Activated CD4-positive, CD25-positive, alpha-beta regulatory T cell treated with anti-CD3 and anti-CD28 coated beads, Interleukin-2, amount 50 U/mL, for 24 hours (primary cell): Measurements from ENCODE around the gene GIT1.
"Not testable (repeated sequence)": the region's sequence is repeated elsewhere in the genome, so short reads cannot be mapped to it uniquely, and the experiment has no call there.

ENCODE experiments used
- ATAC-seq, 2 donors: fragments of 150-1000 bp; cut with Tn5 transposase; one replicate each; pipeline ENCODE4 v1.10.0; 2021; ENCODE audit warnings: mild to moderate bottlenecking in 1 of 2, moderate library complexity in 1 of 2

Gene GIT1

DNA sequence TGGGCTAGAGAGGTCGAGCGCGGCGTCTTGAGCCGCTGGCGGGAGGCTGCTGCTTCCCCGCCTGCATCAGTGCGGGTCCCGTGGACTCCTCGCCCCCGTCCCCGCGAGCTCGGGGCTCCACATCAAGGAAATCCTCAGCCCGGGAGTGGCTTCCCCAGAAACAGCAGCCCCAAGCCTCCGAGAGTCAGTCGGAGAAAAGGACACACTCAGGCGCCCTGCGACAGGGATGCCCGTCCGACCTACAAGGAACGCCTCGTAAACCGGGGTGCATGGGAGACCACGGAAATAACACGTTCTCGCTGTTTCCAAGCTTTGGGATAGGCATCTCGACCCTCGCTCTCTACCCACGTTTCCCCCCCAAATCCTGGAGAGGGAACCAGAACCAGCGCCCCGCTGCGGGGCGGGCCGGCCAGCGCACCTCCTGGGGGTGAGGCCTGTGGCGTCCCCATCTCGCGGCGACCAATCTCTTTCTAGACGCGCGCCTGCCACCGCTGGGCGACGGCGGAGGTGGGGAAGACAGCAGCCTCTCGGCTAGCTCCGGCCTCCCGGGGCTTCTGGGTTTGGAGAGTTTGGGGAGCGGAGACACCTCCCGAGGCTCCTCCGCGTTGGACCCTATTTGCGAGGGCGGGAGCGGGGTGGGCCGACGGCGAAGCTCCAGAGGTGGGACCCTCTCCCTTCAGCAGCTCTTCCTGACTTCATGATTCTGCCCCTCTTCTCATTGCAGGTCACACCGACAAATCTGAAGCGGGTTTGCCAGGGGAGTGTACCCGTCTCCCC is 21.7 kb downstream of the GIT1 start:
- ATAC-seq, result peak; percentile 61 to 66

DNA sequence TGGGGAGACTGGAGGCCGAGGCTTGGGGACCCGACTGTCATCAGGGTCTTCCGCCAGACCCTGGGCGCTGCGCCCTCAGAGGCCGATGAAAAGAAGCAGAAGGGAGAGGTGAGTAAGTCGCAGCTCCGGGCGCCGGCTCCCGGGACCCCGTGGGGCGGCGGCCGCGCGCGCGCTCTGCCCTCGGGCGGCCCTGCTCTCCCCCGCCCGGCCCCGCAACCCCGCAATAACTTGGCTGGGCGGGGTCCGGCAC is 22.2 kb downstream of the GIT1 start:
- ATAC-seq, result peak; percentile 1 to 2

- peak; percentile 22 to 25 for ATAC-seq
Measured at GRCh38 chr17:29566473-29567303, 22.8 kb downstream of the GIT1 start, which contains the start of gene ABHD15. Gene ABHD15 (minus strand): TSS chr17:29567037. CDS start chr17:29566966, 71 bp downstream.

DNA sequence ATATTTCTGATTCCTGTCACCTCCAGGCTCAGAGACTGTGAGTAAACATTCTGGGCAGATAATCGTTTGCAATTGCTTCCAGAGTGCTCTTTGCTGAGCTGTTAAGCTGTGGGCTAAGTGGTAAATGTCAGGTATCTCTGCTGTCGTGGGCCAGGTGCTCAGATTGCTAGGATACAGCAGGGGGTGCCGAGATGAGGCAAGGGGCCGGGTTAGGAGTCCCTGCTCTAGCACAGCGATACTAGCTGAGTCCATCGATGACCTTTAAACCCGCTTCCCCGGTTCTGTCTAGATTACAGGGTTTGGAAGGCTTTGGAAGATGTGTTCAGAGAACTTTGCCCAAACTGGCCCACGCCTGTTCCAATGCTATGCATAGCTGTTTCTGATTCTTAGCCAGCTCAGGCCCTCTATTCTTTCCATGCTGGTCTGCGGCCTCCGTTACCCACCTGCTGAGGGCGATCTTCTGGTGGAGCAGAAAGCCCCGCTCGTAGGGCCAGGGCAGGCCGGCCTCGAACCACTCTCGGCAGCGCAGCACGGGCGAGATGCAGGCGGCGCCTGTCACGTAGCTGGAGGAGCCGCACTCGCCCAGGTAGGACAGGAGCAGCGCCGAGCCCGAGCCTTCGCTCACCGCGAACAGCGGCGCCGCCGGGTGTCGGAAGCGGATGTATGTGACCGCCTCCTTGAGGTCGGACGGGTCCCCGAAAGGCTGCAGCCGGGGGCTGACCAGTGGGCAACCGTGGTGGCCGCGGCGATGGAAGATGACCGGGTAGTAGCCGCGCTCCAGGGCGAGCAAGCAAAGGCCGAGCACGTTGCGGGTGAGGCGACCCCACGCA is 23.6 kb downstream of the GIT1 start:
- peak; percentile 11 to 17 for ATAC-seq

GRCh38 chr17:29563816-29564215 is 25.6 kb downstream of the GIT1 start:
- no peak for ATAC-seq

GRCh38 chr17:29562615-29563014 is 26.8 kb downstream of the GIT1 start:
- ATAC-seq, result no peak

DNA sequence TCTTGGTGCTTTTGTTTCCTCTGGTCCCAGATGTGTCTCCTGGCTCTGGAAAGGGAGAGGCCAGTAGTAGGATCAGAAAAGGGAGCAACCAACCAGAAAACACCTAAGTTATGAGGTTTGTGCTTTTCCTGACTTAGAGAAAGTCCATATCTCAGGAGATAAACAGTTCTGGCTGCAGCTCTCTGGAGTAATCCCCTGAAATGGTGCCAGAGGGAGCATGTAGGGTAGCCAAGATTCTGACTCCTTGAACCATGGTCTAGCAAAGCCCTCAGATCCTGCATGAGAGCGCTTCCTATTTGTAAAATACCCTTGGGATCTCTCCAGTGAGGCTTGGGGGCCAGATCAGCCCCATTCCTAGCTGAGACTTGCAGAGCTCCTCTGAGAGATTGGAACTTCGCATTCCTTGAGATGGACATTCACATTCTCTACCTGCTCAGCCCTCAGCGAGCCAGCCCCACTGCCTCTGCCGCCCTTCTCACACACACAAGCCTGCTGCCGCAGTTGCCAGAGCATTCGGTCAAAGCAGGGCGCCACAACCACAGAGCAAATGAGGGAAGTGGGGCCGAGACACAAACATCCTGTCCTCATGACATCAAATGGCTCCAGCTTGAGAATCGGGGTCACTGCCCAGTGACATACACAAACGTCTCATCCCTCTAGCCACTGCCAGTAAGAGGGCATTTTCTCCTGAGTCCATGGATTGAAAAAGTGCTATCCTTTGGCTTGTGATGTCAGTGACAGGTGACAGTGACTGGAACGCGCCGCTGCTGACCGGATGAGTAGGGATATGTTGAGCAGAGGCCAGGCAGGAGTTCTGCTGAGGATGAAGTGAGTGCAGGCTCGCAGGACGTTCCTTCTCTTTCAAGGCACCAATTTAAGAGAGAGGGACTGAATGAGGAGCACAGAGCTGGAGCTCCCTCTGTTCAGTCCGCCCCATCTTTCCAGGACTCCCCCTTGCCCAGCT is 27.6 kb downstream of the GIT1 start:
- no peak for ATAC-seq

DNA sequence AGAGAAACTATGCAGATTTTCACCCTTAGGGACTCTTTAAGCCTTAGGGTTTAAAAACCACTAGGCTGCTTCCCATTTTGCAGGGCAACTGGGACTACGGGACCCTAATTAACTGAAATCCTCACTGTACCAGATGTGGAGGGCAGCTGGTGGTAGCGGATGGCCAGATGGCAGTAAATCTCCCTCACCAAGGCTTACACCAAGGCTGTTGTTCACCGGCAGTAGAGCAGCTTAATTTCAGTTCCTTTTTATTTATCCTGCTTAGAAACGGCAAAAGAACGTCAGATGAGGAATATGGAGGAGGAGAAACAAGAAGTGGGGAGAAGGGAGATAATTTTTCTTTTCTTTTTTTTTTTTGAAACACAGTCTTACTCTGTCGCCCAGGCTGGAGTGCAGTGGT is 29.1 kb downstream of the GIT1 start:
- no peak for ATAC-seq

GRCh38 chr17:29559640-29560039 is 29.8 kb downstream of the GIT1 start:
- no peak for ATAC-seq

GRCh38 chr17:29558139-29558538 is 31.3 kb downstream of the GIT1 start:
- not testable (repeated sequence) for ATAC-seq

DNA sequence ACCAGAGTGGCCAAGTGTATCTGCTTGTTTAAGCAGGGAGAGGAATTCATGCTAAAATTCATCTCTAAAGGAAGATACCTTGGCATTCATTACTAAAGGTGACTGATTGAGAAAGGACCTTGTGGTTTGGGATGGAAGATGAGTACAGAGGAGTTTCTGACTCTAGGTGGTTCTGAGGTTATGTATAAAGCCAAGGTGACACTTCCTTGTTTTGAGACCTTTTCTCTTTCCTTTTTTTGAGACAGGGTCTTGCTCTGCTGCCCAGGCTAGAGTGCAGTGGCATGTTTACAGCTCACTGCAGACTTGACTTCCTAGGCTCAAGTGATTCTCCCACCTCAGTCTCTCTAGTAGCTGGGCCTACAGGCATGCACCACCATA is 31.7 kb downstream of the GIT1 start:
- ATAC-seq, result peak in 1 of 2 donors; percentile 65

GRCh38 chr17:29557085-29557738 is 32.2 kb downstream of the GIT1 start:
- ATAC-seq, result no peak

GRCh38 chr17:29555840-29556239 is 33.6 kb downstream of the GIT1 start:
- ATAC-seq, result no peak

DNA sequence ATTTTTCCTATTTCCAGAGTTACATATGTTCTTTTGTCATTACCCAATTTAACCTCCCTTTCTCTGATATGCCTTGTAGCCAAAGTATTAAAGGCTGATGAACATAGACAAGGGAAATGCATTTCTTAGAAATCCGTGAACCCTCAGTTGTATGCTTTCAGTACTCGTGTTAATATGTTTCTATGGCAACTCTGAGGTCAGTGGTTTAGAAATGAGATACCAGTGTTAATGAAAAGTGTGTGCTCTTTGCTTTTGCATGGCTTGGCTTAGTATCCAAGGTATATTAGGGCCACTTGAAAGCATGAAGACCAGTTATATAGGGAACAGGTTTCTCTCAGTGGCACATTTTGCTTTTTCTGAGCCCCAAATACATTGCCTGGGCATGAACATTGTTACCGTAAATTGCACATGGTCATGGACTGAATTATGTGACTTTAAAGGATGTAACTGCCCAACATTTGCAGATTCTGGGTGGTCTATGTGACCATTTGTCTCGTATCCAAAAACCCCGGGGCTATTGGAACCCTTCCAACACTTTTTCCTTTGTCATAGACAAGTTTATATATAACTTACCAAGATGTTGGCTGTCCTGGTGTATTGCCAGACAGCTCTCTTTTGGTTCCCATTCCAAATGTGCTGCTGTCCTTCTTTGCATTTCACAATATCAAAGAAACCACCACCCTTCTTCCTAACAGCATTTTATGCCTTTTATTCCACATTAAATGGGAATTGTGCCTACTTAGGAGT is 40.1 kb downstream of the GIT1 start:
- ATAC-seq, result peak; percentile 46 to 80

- ATAC-seq, result no peak
Measured at GRCh38 chr17:29546830-29547229, 42.6 kb downstream of the GIT1 start.

DNA sequence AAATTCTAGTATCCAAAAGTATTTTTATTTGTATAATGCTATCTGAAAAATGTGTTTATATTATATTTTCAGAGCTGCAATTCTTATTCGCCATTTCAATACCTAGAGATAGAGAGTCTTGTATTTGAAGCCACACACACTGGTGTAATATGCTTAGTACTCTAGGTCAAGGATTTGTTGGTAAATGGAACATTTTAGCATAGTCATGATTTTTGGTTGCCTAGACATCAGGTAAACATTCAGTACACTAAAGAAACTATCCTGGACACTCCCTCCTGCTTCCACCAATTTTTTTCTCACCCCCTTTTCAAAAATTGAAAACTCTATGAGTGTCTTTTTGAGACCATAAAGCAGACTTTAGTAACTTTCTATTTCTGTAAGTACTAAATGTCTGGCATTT is 43.4 kb downstream of the GIT1 start:
- no peak for ATAC-seq

DNA sequence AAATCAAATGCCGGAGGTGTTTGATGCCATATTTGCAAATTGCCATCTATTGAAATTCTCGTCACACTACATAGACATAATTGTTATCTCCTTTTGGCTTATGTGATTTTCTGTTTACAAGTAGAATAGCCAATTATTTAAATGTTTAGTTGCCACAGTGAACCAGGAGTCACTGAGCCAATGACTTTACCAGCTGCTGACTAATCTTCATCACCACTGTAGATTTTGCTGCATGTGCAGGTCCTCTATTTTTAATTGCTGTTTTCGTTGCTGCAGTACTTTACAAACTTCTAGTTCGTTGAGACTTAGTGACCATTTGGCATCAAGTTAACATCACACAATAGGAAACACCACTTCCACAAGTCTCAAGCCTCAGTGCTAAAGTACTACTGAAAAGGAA is 45.4 kb downstream of the GIT1 start:
- no peak for ATAC-seq

- ATAC-seq, result no peak
Measured at GRCh38 chr17:29533976-29534375, 55.5 kb downstream of the GIT1 start.

- no peak for ATAC-seq
Measured at GRCh38 chr17:29526322-29526721, 63.1 kb downstream of the GIT1 start.

- no peak for ATAC-seq
Measured at GRCh38 chr17:29524692-29525091, 64.8 kb downstream of the GIT1 start.
